Germinal center (tissue), 1 donor: ENCODE results near the gene CTBP2.

Experiments
- DNase-seq: peaks from one replicate; pipeline ENCODE4 v3.0.0; 2012; ENCODE audit warnings: mixed read lengths, low spot score

CTBP2 gene

GRCh38 chr10:125144693-125145623, 15.4 kb downstream of the CTBP2 start:
- DNase-seq = no peak

GRCh38 chr10:125144206-125144605, 16.2 kb downstream of the CTBP2 start:
- no peak for DNase-seq

- DNase-seq = no peak
These were observed 17.4 kb downstream of the CTBP2 start for GRCh38 chr10:125142946-125143345.

GRCh38 chr10:125141860-125142484, 18.4 kb downstream of the CTBP2 start:
- no peak for DNase-seq

GRCh38 chr10:125141150-125141859, 19.1 kb downstream of the CTBP2 start:
- no peak for DNase-seq

- no peak for DNase-seq
These were observed 20.2 kb downstream of the CTBP2 start for GRCh38 chr10:125140151-125140550.

- DNase-seq = no peak
These were observed 22.5 kb downstream of the CTBP2 start for GRCh38 chr10:125137601-125138438.

- no peak for DNase-seq
These were observed 24.3 kb downstream of the CTBP2 start for GRCh38 chr10:125136087-125136486.

- DNase-seq = no peak
These were observed 24.7 kb downstream of the CTBP2 start for GRCh38 chr10:125135771-125136035.

- DNase-seq = no peak
These were observed 25.2 kb downstream of the CTBP2 start for GRCh38 chr10:125134916-125135770.

- DNase-seq = no peak
These were observed 25.9 kb downstream of the CTBP2 start for GRCh38 chr10:125134483-125134848.

GRCh38 chr10:125133696-125134482, 26.5 kb downstream of the CTBP2 start:
- DNase-seq = no peak

- DNase-seq = no peak
These were observed 28.0 kb downstream of the CTBP2 start for GRCh38 chr10:125132344-125132743.

- no peak for DNase-seq
These were observed 29.4 kb downstream of the CTBP2 start for GRCh38 chr10:125130916-125131315.

GRCh38 chr10:125130260-125130659, 30.1 kb downstream of the CTBP2 start:
- DNase-seq = no peak

- no peak for DNase-seq
These were observed 31.3 kb downstream of the CTBP2 start for GRCh38 chr10:125129076-125129458.

GRCh38 chr10:125128397-125129075, 31.8 kb downstream of the CTBP2 start:
- no peak for DNase-seq

GRCh38 chr10:125127986-125128385, 32.4 kb downstream of the CTBP2 start:
- no peak for DNase-seq

GRCh38 chr10:125127110-125127509, 33.3 kb downstream of the CTBP2 start:
- no peak for DNase-seq
